HepG2 (cell line): ENCODE results near the gene PNN. TPM values are rescaled to one million over a fixed set of nuclear protein-coding genes. Genes with fewer than 3 reads are reported as not detected.

ENCODE experiments used
- HNRNPLL ChIP-seq: fragments of 200-400 bp; formaldehyde crosslinking; IDR thresholded peaks from 2 replicates; pipeline ENCODE4 v1.6.1; 2017; ENCODE audit warnings: mild to moderate bottlenecking, low read depth, low read length; ENCODE audit not compliant: poor library complexity, severe bottlenecking
- SALL1 ChIP-seq: sonication (generic); formaldehyde crosslinking; IDR thresholded peaks from 2 replicates; pipeline ENCODE4 v1.8.0; 2022; ENCODE audit warnings: mild to moderate bottlenecking, missing genetic modification reagents
- ZBTB8A ChIP-seq: sonication (generic); formaldehyde crosslinking; IDR thresholded peaks from 2 replicates; pipeline ENCODE4 v1.4.0; 2020; ENCODE audit warnings: mild to moderate bottlenecking, low read depth, missing genetic modification reagents, borderline replicate concordance
- ZNF20 ChIP-seq: sonication (generic); formaldehyde crosslinking; IDR thresholded peaks from 2 replicates; pipeline ENCODE4 v1.4.0; 2020; ENCODE audit warnings: mild to moderate bottlenecking, moderate library complexity, missing genetic modification reagents
- ZNF367 ChIP-seq: sonication (generic); formaldehyde crosslinking; IDR thresholded peaks from 2 replicates; pipeline ENCODE4 v1.4.0; 2020; ENCODE audit warnings: missing genetic modification reagents, borderline replicate concordance
- ZNF564 ChIP-seq: sonication (generic); formaldehyde crosslinking; IDR thresholded peaks from 2 replicates; pipeline ENCODE4 v1.8.1; 2023; ENCODE audit warnings: mild to moderate bottlenecking, missing genetic modification reagents
- ZNF644 ChIP-seq: IDR thresholded peaks from 2 replicates; pipeline ENCODE4 v1.6.1; 2016; ENCODE audit warnings: low read depth
- ZNF766 ChIP-seq: sonication (generic); formaldehyde crosslinking; IDR thresholded peaks from 2 replicates; pipeline ENCODE4 v1.5.0; 2020; ENCODE audit warnings: missing genetic modification reagents, borderline replicate concordance
- ZNF781 ChIP-seq: sonication (generic); formaldehyde crosslinking; IDR thresholded peaks from 2 replicates; pipeline ENCODE4 v1.5.1; 2020; ENCODE audit warnings: borderline replicate concordance, mild to moderate bottlenecking, missing genetic modification reagents; ENCODE audit errors: not compliant biosample characterization
- polyA plus RNA-seq, 8 experiments: library from polyadenylated mRNA; depleted of rRNA in 3 of 8; stranded (reverse) in 7 of 8; unstranded in 1 of 8; fragments of >200 nt; fragmentation: Illumina TruSeq in 4 of 8; extraction: Trizol in 4 of 8; gene quantifications; 2 replicates each; pipeline versions ENCODE4 v1.2.1 to v1.2.3, GENCODE V29; 2011 to 2016; ENCODE audit warnings: low read depth in 4 of 8, missing spikeins in 1 of 8, mixed read lengths in 1 of 8; ENCODE audit not compliant: insufficient read depth in 1 of 8
- total RNA-seq, 5 experiments: library from RNA; depleted of rRNA; stranded (reverse); fragments of >200 nt; fragmentation: Illumina TruSeq; extraction: Trizol; gene quantifications; 2 replicates each; pipeline ENCODE4 v1.2.3, GENCODE V29; 2016; ENCODE audit warnings: low read depth in 1 of 5
- TF ChIP-seq, protein P1 (sequence below): IDR thresholded peaks from 2 replicates; pipeline ENCODE4 v1.6.1; 2018; ENCODE audit warnings: missing genetic modification reagents
- TF ChIP-seq, protein P2 (sequence below): sonication (generic); formaldehyde crosslinking; IDR thresholded peaks from 2 replicates; pipeline ENCODE4 v1.5.0; 2020; ENCODE audit warnings: mild to moderate bottlenecking, missing genetic modification reagents, moderate library complexity
- TF ChIP-seq, protein P3 (sequence below): sonication (generic); formaldehyde crosslinking; IDR thresholded peaks from 2 replicates; pipeline ENCODE4 v1.4.0; 2020; ENCODE audit warnings: missing genetic modification reagents
- TF ChIP-seq, protein P4 (sequence below): sonication (generic); formaldehyde crosslinking; conservative IDR thresholded peaks from 2 replicates; pipeline ENCODE4 v1.4.0; 2020; ENCODE audit warnings: mild to moderate bottlenecking, missing genetic modification reagents, moderate library complexity
- TF ChIP-seq, protein P5 (sequence below): sonication (generic); formaldehyde crosslinking; IDR thresholded peaks from 2 replicates; pipeline ENCODE4 v1.5.0; 2020; ENCODE audit warnings: mild to moderate bottlenecking, missing genetic modification reagents

Gene PNN
- total and polyA plus RNA-seq, 2 of the 13 experiments (the other 11 are each of a cell fraction or from before 2014, with no cell fraction given): 58.0 to 214 TPM

DNA sequence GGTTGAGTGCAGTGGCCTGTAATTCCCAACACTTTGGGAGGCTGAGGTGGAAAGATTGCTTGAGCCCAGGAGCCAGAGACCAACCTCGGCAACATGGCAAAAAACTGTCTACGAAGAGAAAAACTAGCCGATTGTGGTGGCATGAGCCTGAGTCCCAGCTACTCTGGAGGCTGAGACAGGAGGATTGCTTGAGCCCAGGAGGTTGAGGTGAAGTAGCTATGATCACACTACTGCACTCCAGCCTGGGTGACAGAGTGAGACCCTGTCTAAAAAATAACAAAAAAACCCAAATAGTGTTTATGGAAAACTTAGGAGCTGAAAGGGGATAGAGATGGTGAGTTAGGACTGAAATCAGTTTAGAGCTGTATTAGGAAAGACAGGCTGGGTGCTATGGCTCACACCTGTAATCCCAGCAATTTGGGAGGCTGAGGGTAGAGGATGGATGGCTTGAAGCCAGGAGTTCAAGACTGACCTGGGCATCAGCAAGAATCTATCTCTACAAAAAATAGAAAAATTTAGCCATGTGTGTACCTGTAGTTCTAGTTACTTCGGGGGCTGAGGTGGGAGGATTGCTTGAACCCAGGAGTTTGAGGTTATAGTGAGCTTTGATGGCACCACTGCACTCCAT is 9.7 kb downstream of the PNN start (continued):
- TF ChIP-seq, protein P1, sequence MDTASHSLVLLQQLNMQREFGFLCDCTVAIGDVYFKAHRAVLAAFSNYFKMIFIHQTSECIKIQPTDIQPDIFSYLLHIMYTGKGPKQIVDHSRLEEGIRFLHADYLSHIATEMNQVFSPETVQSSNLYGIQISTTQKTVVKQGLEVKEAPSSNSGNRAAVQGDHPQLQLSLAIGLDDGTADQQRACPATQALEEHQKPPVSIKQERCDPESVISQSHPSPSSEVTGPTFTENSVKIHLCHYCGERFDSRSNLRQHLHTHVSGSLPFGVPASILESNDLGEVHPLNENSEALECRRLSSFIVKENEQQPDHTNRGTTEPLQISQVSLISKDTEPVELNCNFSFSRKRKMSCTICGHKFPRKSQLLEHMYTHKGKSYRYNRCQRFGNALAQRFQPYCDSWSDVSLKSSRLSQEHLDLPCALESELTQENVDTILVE (CRISPR knock-in tag): 0 out of 2 replicates have a peak, but pooled peaks have one; percentile 14
- TF ChIP-seq ZBTB8A (CRISPR knock-in tag) (no peak), ZNF781 (CRISPR knock-in tag) (no peak), ZNF367 (CRISPR knock-in tag) (no peak), ZNF564 (CRISPR knock-in tag) (no peak), ZNF766 (CRISPR knock-in tag) (0 out of 2 replicates have a peak, but pooled peaks have one; percentile 29), ZNF644 (CRISPR knock-in tag) (no peak), ZNF20 (CRISPR knock-in tag) (no peak), HNRNPLL (no peak), SALL1 (no peak)
- TF ChIP-seq, protein P2, sequence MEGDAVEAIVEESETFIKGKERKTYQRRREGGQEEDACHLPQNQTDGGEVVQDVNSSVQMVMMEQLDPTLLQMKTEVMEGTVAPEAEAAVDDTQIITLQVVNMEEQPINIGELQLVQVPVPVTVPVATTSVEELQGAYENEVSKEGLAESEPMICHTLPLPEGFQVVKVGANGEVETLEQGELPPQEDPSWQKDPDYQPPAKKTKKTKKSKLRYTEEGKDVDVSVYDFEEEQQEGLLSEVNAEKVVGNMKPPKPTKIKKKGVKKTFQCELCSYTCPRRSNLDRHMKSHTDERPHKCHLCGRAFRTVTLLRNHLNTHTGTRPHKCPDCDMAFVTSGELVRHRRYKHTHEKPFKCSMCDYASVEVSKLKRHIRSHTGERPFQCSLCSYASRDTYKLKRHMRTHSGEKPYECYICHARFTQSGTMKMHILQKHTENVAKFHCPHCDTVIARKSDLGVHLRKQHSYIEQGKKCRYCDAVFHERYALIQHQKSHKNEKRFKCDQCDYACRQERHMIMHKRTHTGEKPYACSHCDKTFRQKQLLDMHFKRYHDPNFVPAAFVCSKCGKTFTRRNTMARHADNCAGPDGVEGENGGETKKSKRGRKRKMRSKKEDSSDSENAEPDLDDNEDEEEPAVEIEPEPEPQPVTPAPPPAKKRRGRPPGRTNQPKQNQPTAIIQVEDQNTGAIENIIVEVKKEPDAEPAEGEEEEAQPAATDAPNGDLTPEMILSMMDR: no peak
- TF ChIP-seq, protein P3, sequence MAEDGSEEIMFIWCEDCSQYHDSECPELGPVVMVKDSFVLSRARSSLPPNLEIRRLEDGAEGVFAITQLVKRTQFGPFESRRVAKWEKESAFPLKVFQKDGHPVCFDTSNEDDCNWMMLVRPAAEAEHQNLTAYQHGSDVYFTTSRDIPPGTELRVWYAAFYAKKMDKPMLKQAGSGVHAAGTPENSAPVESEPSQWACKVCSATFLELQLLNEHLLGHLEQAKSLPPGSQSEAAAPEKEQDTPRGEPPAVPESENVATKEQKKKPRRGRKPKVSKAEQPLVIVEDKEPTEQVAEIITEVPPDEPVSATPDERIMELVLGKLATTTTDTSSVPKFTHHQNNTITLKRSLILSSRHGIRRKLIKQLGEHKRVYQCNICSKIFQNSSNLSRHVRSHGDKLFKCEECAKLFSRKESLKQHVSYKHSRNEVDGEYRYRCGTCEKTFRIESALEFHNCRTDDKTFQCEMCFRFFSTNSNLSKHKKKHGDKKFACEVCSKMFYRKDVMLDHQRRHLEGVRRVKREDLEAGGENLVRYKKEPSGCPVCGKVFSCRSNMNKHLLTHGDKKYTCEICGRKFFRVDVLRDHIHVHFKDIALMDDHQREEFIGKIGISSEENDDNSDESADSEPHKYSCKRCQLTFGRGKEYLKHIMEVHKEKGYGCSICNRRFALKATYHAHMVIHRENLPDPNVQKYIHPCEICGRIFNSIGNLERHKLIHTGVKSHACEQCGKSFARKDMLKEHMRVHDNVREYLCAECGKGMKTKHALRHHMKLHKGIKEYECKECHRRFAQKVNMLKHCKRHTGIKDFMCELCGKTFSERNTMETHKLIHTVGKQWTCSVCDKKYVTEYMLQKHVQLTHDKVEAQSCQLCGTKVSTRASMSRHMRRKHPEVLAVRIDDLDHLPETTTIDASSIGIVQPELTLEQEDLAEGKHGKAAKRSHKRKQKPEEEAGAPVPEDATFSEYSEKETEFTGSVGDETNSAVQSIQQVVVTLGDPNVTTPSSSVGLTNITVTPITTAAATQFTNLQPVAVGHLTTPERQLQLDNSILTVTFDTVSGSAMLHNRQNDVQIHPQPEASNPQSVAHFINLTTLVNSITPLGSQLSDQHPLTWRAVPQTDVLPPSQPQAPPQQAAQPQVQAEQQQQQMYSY (CRISPR knock-in tag): no peak
- TF ChIP-seq, protein P4, sequence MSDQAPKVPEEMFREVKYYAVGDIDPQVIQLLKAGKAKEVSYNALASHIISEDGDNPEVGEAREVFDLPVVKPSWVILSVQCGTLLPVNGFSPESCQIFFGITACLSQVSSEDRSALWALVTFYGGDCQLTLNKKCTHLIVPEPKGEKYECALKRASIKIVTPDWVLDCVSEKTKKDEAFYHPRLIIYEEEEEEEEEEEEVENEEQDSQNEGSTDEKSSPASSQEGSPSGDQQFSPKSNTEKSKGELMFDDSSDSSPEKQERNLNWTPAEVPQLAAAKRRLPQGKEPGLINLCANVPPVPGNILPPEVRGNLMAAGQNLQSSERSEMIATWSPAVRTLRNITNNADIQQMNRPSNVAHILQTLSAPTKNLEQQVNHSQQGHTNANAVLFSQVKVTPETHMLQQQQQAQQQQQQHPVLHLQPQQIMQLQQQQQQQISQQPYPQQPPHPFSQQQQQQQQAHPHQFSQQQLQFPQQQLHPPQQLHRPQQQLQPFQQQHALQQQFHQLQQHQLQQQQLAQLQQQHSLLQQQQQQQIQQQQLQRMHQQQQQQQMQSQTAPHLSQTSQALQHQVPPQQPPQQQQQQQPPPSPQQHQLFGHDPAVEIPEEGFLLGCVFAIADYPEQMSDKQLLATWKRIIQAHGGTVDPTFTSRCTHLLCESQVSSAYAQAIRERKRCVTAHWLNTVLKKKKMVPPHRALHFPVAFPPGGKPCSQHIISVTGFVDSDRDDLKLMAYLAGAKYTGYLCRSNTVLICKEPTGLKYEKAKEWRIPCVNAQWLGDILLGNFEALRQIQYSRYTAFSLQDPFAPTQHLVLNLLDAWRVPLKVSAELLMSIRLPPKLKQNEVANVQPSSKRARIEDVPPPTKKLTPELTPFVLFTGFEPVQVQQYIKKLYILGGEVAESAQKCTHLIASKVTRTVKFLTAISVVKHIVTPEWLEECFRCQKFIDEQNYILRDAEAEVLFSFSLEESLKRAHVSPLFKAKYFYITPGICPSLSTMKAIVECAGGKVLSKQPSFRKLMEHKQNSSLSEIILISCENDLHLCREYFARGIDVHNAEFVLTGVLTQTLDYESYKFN (CRISPR knock-in tag): no peak
- TF ChIP-seq, protein P5, sequence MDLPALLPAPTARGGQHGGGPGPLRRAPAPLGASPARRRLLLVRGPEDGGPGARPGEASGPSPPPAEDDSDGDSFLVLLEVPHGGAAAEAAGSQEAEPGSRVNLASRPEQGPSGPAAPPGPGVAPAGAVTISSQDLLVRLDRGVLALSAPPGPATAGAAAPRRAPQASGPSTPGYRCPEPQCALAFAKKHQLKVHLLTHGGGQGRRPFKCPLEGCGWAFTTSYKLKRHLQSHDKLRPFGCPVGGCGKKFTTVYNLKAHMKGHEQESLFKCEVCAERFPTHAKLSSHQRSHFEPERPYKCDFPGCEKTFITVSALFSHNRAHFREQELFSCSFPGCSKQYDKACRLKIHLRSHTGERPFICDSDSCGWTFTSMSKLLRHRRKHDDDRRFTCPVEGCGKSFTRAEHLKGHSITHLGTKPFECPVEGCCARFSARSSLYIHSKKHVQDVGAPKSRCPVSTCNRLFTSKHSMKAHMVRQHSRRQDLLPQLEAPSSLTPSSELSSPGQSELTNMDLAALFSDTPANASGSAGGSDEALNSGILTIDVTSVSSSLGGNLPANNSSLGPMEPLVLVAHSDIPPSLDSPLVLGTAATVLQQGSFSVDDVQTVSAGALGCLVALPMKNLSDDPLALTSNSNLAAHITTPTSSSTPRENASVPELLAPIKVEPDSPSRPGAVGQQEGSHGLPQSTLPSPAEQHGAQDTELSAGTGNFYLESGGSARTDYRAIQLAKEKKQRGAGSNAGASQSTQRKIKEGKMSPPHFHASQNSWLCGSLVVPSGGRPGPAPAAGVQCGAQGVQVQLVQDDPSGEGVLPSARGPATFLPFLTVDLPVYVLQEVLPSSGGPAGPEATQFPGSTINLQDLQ (CRISPR knock-in tag): 0 out of 2 replicates have a peak, but pooled peaks have one; percentile 22
